ENCODE results near the gene IRF5. TPM values are rescaled to one million over a fixed set of nuclear protein-coding genes. Genes with fewer than 3 reads are reported as not detected.

Gene IRF5
- total RNA-seq, 4 donors from 2014 or later, result 7.6 to 14.5 (median 8.6) TPM

DNA sequence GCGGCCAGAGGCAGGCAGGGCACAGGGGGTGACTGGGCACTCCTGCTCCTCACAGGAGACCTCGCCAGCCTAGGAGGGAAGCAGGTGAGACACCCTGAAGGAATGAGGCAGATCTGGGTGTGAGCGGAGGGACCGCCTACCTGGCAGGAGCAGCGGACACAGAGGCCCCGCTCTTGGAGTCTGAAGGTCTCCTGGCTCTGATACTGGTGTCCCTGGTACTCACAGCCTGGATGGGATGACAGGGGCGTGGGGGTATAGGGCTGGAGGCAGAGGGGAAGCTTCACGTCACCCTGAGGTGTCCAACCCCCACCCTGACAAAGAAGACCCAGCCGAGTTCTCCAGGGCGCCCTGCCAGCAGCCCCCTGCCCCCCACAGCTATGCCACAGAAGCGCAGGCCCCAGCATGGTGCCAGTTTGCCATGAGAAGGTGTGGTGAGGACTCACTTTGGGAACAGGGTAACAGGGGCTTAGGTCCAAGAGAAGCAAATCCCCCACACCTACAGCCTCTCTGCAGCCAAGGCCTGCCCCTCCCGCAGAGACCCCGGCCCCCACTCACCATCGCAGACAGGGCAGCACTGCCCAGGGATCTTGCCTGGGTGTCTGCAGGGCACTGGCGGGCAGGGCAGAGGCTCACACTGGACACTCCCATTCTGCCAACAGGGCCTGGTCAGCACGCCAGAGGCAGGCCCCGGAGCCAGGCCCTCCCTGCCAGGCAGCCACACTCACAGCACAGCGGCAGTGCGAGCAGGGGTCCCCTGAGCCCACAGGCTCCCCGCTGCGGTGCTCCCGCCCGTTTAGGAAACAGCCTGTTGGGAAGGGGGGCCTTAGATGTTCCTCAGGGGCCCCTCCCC, 44.3 kb upstream of the IRF5 start:
- H3K27me3 ChIP-seq, result peaks cover 0 to 27% (median 12%) of the 10 kb centered on the region in 4 donors
- DNase-seq (ENCODE audit: extremely low spot score), result no peak
- peaks cover 0 to 14% (median 10%) of the 10 kb centered on the region in 4 donors for H3K4me1 ChIP-seq
- H3K27ac ChIP-seq (replicated peaks in 1 of 4), result no peak overlapping the region
- no peak overlapping the region for H3K4me3 ChIP-seq
- no peak for TF ChIP-seq POLR2AphosphoS5 (IDR thresholded peaks at IDR 0.05)
- no peak for TF ChIP-seq POLR2A (IDR thresholded peaks at IDR 0.05; ENCODE audit: low read depth)
- TF ChIP-seq EP300 (IDR thresholded peaks at IDR 0.05), result no peak
- TF ChIP-seq, protein P1, sequence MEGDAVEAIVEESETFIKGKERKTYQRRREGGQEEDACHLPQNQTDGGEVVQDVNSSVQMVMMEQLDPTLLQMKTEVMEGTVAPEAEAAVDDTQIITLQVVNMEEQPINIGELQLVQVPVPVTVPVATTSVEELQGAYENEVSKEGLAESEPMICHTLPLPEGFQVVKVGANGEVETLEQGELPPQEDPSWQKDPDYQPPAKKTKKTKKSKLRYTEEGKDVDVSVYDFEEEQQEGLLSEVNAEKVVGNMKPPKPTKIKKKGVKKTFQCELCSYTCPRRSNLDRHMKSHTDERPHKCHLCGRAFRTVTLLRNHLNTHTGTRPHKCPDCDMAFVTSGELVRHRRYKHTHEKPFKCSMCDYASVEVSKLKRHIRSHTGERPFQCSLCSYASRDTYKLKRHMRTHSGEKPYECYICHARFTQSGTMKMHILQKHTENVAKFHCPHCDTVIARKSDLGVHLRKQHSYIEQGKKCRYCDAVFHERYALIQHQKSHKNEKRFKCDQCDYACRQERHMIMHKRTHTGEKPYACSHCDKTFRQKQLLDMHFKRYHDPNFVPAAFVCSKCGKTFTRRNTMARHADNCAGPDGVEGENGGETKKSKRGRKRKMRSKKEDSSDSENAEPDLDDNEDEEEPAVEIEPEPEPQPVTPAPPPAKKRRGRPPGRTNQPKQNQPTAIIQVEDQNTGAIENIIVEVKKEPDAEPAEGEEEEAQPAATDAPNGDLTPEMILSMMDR (IDR thresholded peaks at IDR 0.05), result no peak
- H3K9me3 ChIP-seq, result no peaks in the 10 kb centered on the region
- 92% methylated on average over 4 of the region's 23 CpGs for WGBS
- H3K36me3 ChIP-seq, result no peaks in the 10 kb centered on the region
- intact Hi-C loops (cut with DNase I), result no loop called here

DNA sequence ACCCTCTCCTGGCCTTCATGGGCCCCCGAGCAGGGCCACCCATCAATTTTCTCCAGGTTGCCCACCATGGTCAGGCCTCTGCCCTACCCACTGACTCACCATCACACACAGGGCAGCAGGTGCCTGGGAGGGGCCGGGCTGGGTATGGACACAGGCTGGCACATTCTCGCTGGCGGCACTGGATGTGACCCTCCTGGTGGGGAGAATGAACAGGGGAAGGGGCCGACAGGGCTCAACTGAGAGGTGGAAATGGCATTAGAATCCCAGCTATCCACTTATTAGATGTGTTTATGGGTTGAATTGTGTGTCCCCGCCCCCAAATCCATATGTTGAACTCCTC, 43.7 kb upstream of the IRF5 start:
- TF ChIP-seq POLR2AphosphoS5 (IDR thresholded peaks at IDR 0.05) (no peak), POLR2A (IDR thresholded peaks at IDR 0.05; ENCODE audit: low read depth) (no peak), EP300 (IDR thresholded peaks at IDR 0.05) (no peak)
- TF ChIP-seq, protein P1 (IDR thresholded peaks at IDR 0.05), result no peak
- peaks cover 0 to 25% (median 12%) of the 10 kb centered on the region in 4 donors for H3K27me3 ChIP-seq
- H3K27ac ChIP-seq (replicated peaks in 1 of 4), result no peak overlapping the region
- 94% methylated on average over 5 of the region's 6 CpGs for WGBS
- H3K4me1 ChIP-seq, result peaks cover 0 to 14% (median 10%) of the 10 kb centered on the region in 4 donors
- no peaks in the 10 kb centered on the region for H3K36me3 ChIP-seq
- H3K9me3 ChIP-seq, result no peaks in the 10 kb centered on the region
- intact Hi-C loops (cut with DNase I), result no loop called here
- DNase-seq (ENCODE audit: extremely low spot score), result no peak
- no peak overlapping the region for H3K4me3 ChIP-seq

DNA sequence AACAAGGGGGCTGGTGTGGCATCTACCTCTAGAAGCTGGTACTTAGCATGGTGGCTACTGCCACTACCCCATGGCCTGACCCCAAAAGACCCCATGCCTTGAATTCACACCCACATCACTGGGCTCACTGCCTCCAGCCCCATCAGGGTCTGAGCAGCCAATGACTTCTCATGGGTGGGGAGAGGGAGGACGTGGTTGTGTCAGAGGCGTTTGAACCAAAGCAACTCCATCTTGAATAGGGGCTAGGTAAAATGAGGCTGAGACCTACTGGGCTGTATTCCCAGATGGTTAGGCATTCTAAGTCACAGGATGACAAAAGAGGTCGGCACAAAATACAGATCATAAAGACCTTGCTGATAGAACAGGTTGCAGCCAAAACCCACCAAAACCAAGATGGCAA, 42.4 kb upstream of the IRF5 start:
- H3K27ac ChIP-seq (replicated peaks in 1 of 4), result no peak overlapping the region
- intact Hi-C loops (cut with DNase I), result no loop called here
- no peaks in the 10 kb centered on the region for H3K36me3 ChIP-seq
- WGBS, result 95% methylated on average over 3 of the region's 3 CpGs
- no peak overlapping the region for H3K4me3 ChIP-seq
- H3K9me3 ChIP-seq, result no peaks in the 10 kb centered on the region
- TF ChIP-seq POLR2AphosphoS5 (IDR thresholded peaks at IDR 0.05) (no peak), EP300 (IDR thresholded peaks at IDR 0.05) (no peak), POLR2A (IDR thresholded peaks at IDR 0.05; ENCODE audit: low read depth) (no peak)
- TF ChIP-seq, protein P1 (IDR thresholded peaks at IDR 0.05), result no peak
- no peak for DNase-seq (ENCODE audit: extremely low spot score)
- peaks cover 0 to 21% (median 11%) of the 10 kb centered on the region in 4 donors for H3K27me3 ChIP-seq
- H3K4me1 ChIP-seq, result peaks cover 0 to 12% (median 10%) of the 10 kb centered on the region in 4 donors

DNA sequence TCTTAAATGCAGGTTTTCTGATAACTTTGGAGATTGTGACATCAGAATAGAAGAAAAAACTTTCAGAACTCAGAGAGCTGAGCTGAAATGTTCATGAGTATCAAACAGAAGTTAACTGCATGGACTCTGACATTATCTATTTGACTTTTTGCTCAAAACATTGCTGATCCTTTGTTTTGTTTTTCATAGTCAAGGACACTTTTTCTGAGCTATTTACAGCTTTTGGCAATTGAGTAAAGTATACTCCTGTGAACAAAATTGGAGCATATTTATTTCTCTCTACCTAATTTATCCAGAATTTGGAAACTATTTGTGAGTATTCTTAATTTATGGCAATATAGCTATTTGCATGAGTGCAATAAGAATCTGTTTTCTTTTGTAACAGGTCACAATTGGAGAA, 38.3 kb upstream of the IRF5 start:
- TF ChIP-seq POLR2AphosphoS5 (IDR thresholded peaks at IDR 0.05) (no peak), POLR2A (IDR thresholded peaks at IDR 0.05; ENCODE audit: low read depth) (no peak), EP300 (IDR thresholded peaks at IDR 0.05) (no peak)
- TF ChIP-seq, protein P1 (IDR thresholded peaks at IDR 0.05), result no peak
- Histone ChIP-seq H3K27ac (replicated peaks in 1 of 4) (no peak overlapping the region), H3K27me3 (peaks cover 0 to 17% (median 0%) of the 10 kb centered on the region in 4 donors), H3K9me3 (no peaks in the 10 kb centered on the region), H3K36me3 (no peaks in the 10 kb centered on the region), H3K4me1 (peaks cover 0 to 2% (median 0%) of the 10 kb centered on the region in 4 donors), H3K4me3 (no peak overlapping the region)
- no peak for DNase-seq (ENCODE audit: extremely low spot score)
- intact Hi-C loops (cut with DNase I), result no loop called here
